HepG2 (cell line): ENCODE measurements around the gene COPZ1. TPM values are rescaled to one million over a fixed set of nuclear protein-coding genes. Genes with fewer than 3 reads are reported as not detected.

Experiments
- ATAC-seq: fragments of 200-7000 bp; cut with Tn5 transposase; 3 replicates; pipeline ENCODE4 v1.9.1; 2020; ENCODE audit warnings: mild to moderate bottlenecking, moderate library complexity
- BruUV-seq: library from RNA; stranded (reverse); fragments of 400-500 nt; replicated peaks from 2 replicates; lab custom pipeline; 2021; lab: Mats Ljungman, UMichigan
- CTCF ChIA-PET: fragments of 300-600 bp; formaldehyde crosslinking; extraction: SDS; loops from one replicate; lab custom pipeline; 2021; ENCODE audit warnings: low total read pairs, inconsistent platforms, low intra/inter-chr PET ratio; lab: Yijun Ruan, JAX
- POLR2A ChIA-PET: fragments of 350-600 bp; sonication (Branson Sonifier 250); formaldehyde crosslinking; loops from one replicate; lab custom pipeline; 2020; ENCODE audit warnings: antibody characterized with exemption, inconsistent platforms; lab: Yijun Ruan, JAX
- DNase-seq: peaks from one replicate; pipeline ENCODE4 v3.0.0-alpha.2; 2015; ENCODE audit warnings: low spot score
- FAIRE-seq: peaks from 3 replicates; lab custom pipeline; 2011; peaks lifted over from hg19 to GRCh38; lab: Jason Lieb, UNC
- H2AFZ ChIP-seq: one replicate; pipeline ENCODE4 v1.6.1; 2011; ENCODE audit warnings: low read length, inconsistent platforms
- H3K27ac ChIP-seq: fragments of 300-600 bp; 3 replicates; pipeline ENCODE4 v1.8.0; 2011; ENCODE audit warnings: mixed run types, mild to moderate bottlenecking, mixed read lengths, low read length, inconsistent platforms; ENCODE audit not compliant: insufficient read depth; ENCODE audit errors: extremely low read length
- H3K27me3 ChIP-seq, 2 experiments: fragments of 200-600 bp in 1 of 2; 2 replicates in 1 of 2; 3 replicates in 1 of 2; pipeline versions ENCODE4 v1.6.0 to v1.8.0; 2011; ENCODE audit warnings: low read length in 2 of 2, mild to moderate bottlenecking in 2 of 2, moderate library complexity in 2 of 2, inconsistent platforms in 1 of 2; ENCODE audit not compliant: insufficient read depth in 2 of 2, control insufficient read depth in 1 of 2
- H3K36me3 ChIP-seq, 2 experiments: fragments of 200-600 bp in 1 of 2; replicated peaks in 1 of 2; 2 replicates in 1 of 2; 3 replicates in 1 of 2; pipeline versions ENCODE4 v1.5.1 to v1.8.0; 2011; ENCODE audit warnings: low read length in 2 of 2, inconsistent platforms in 1 of 2; ENCODE audit not compliant: insufficient read depth in 2 of 2, control insufficient read depth in 1 of 2
- H3K4me1 ChIP-seq: 2 replicates; pipeline ENCODE4 v1.5.1; 2012; ENCODE audit warnings: low read length, inconsistent platforms; ENCODE audit not compliant: insufficient read depth
- H3K4me2 ChIP-seq: 2 replicates; pipeline ENCODE4 v1.6.0; 2011; ENCODE audit warnings: low read depth, low read length, inconsistent platforms
- H3K4me3 ChIP-seq, 3 experiments: fragments of 200-600 bp in 1 of 3; sonication (generic), shearing (Covaris generic) in 1 of 3; replicated peaks in 1 of 3; 2 replicates each; pipeline ENCODE4 v1.5.1; 2011 to 2016; ENCODE audit warnings: low read length in 3 of 3, inconsistent platforms in 2 of 3, low read depth in 2 of 3, mild to moderate bottlenecking in 2 of 3, control low read depth in 1 of 3, mixed read lengths in 1 of 3; ENCODE audit not compliant: insufficient read depth in 1 of 3
- H3K79me2 ChIP-seq: one replicate; pipeline ENCODE4 v1.6.1; 2011; ENCODE audit warnings: low read length, inconsistent platforms; ENCODE audit not compliant: insufficient read depth
- H3K9ac ChIP-seq: 2 replicates; pipeline ENCODE4 v1.6.0; 2011; ENCODE audit warnings: mild to moderate bottlenecking, low read depth, low read length, inconsistent platforms; ENCODE audit not compliant: insufficient read depth
- H3K9me3 ChIP-seq: 2 replicates; pipeline ENCODE4 v1.5.1; 2012; ENCODE audit warnings: mild to moderate bottlenecking, low read length
- H4K20me1 ChIP-seq: 2 replicates; pipeline ENCODE4 v1.6.0; 2011; ENCODE audit warnings: inconsistent platforms, mild to moderate bottlenecking, low read length, moderate library complexity; ENCODE audit not compliant: insufficient read depth
- ARHGAP35 ChIP-seq: sonication (generic); formaldehyde crosslinking; IDR thresholded peaks from 2 replicates; pipeline ENCODE4 v1.9.0; 2022; ENCODE audit warnings: mild to moderate bottlenecking, inconsistent platforms, moderate library complexity, missing genetic modification reagents, borderline replicate concordance
- GABPB1 ChIP-seq: IDR thresholded peaks from 2 replicates; pipeline ENCODE4 v1.6.1; 2016; ENCODE audit warnings: mild to moderate bottlenecking, missing genetic modification reagents, moderate library complexity, missing compliant biosample characterization
- NCOA5 ChIP-seq: sonication (generic); formaldehyde crosslinking; IDR thresholded peaks from 2 replicates; pipeline ENCODE4 v1.4.0; 2020; ENCODE audit warnings: missing genetic modification reagents
- ZBTB4 ChIP-seq: sonication (generic); formaldehyde crosslinking; IDR thresholded peaks from 2 replicates; pipeline ENCODE4 v1.4.0; 2020; ENCODE audit warnings: missing genetic modification reagents, mild to moderate bottlenecking, borderline replicate concordance
- ZNF557 ChIP-seq: sonication (generic); formaldehyde crosslinking; IDR thresholded peaks from 2 replicates; pipeline ENCODE4 v1.4.0; 2020; ENCODE audit warnings: missing genetic modification reagents
- WGBS: methylation state at CpG from one replicate; pipeline ENCODE4 v1.1.6; 2017; ENCODE audit warnings: low lambda C conversion rate; 5-methylcytosine and 5-hydroxymethylcytosine counted together
- in situ Hi-C: cut with HindIII; loops from 2 replicates; pipeline ENCODE4 v1.10.0; 2017; ENCODE audit warnings: low pct_unique_long_range_greater_than_20kb; ENCODE audit not compliant: extremely low pct_ligation_motif_present
- intact Hi-C: fragments of 100-400 bp; cut with micrococcal nuclease; formaldehyde crosslinking; loops from one replicate; pipeline ENCODE4 v1.10.0; 2022; ENCODE audit not compliant: unreplicated experiment
- polyA plus RNA-seq, 8 experiments: library from polyadenylated mRNA; depleted of rRNA in 3 of 8; stranded (reverse) in 7 of 8; unstranded in 1 of 8; fragments of >200 nt; fragmentation: Illumina TruSeq in 4 of 8; extraction: Trizol in 4 of 8; gene quantifications; 2 replicates each; pipeline versions ENCODE4 v1.2.1 to v1.2.3, GENCODE V29; 2011 to 2016; ENCODE audit warnings: low read depth in 4 of 8, missing spikeins in 1 of 8, mixed read lengths in 1 of 8; ENCODE audit not compliant: insufficient read depth in 1 of 8
- total RNA-seq, 5 experiments: library from RNA; depleted of rRNA; stranded (reverse); fragments of >200 nt; fragmentation: Illumina TruSeq; extraction: Trizol; gene quantifications; 2 replicates each; pipeline ENCODE4 v1.2.3, GENCODE V29; 2016; ENCODE audit warnings: low read depth in 1 of 5
- TF ChIP-seq, protein P1 (sequence below): sonication (generic); formaldehyde crosslinking; IDR thresholded peaks from 2 replicates; pipeline ENCODE4 v1.4.0; 2020; ENCODE audit warnings: missing genetic modification reagents, borderline replicate concordance

COPZ1 gene
- total and polyA plus RNA-seq, 2 of the 13 experiments (the other 11 are each of a cell fraction or from before 2014, with no cell fraction given): 125 to 184 TPM

DNA sequence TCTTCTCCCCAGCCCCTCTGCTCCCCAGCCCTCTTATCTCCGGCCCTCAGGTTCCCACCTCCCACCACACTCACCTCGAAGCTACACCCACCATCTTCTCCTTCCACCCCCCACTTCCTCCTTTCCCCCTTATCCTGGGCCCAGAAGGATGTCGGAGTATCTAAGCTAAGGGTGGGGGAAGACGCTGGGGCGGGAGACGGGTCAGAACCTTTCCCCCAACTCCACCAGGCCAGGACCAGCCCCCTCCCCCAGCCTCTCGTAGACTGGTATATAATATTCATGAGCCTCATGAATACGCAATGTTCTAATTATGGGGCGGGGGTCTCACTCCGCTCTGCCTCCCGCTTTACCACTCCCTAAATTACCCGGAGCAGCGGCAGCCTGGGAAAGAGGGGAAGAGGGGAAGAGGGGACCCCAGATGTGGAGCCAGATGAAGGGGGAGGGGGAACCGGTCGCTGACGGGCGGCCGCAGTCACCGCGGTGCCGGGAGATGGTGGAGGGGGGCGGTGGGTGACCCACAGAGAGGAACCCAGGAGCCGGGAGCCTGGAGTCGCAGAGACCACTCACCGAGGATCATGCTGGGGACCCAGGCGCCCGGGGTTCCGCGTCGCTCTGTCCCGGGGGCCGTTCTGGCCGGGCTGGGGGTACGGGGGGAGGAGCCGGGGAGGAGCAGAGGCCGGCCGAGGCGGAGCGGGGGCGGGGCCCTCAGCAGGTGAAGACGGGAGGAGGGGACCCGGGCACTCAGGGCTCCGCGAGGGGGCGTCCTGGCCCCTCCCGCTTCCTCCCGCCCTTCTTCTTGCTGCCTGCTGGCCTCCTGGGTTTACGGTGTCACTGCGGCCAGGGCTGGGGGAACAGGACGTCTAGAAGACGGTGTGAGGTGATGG is 66.0 kb downstream of the COPZ1 start:
- Histone ChIP-seq H3K4me3 (no peak overlapping the region), H4K20me1 (no peaks in the 10 kb centered on the region), H3K79me2 (no peaks in the 10 kb centered on the region), H3K4me1 (peaks cover 16% of the 10 kb centered on the region), H2AFZ (no peak overlapping the region), H3K9me3 (no peaks in the 10 kb centered on the region), H3K9ac (no peak overlapping the region), H3K27ac (no peak overlapping the region), H3K36me3 (no peaks in the 10 kb centered on the region), H3K27me3 (peaks cover 0 to 2% of the 10 kb centered on the region in 2 experiments; a peak in 3 of 5 replicates), H3K4me2 (no peak overlapping the region)
- DNase-seq (no peak), ATAC-seq (no peak), FAIRE-seq (no peak)
- intact Hi-C loops: no loop called here
- BruUV-seq: no TSS peak
- TF ChIP-seq ARHGAP35 (CRISPR knock-in tag) (no peak), NCOA5 (CRISPR knock-in tag) (no peak), ZBTB4 (no peak), ZNF557 (CRISPR knock-in tag) (no peak), GABPB1 (CRISPR knock-in tag) (no peak)
- TF ChIP-seq, protein P1, sequence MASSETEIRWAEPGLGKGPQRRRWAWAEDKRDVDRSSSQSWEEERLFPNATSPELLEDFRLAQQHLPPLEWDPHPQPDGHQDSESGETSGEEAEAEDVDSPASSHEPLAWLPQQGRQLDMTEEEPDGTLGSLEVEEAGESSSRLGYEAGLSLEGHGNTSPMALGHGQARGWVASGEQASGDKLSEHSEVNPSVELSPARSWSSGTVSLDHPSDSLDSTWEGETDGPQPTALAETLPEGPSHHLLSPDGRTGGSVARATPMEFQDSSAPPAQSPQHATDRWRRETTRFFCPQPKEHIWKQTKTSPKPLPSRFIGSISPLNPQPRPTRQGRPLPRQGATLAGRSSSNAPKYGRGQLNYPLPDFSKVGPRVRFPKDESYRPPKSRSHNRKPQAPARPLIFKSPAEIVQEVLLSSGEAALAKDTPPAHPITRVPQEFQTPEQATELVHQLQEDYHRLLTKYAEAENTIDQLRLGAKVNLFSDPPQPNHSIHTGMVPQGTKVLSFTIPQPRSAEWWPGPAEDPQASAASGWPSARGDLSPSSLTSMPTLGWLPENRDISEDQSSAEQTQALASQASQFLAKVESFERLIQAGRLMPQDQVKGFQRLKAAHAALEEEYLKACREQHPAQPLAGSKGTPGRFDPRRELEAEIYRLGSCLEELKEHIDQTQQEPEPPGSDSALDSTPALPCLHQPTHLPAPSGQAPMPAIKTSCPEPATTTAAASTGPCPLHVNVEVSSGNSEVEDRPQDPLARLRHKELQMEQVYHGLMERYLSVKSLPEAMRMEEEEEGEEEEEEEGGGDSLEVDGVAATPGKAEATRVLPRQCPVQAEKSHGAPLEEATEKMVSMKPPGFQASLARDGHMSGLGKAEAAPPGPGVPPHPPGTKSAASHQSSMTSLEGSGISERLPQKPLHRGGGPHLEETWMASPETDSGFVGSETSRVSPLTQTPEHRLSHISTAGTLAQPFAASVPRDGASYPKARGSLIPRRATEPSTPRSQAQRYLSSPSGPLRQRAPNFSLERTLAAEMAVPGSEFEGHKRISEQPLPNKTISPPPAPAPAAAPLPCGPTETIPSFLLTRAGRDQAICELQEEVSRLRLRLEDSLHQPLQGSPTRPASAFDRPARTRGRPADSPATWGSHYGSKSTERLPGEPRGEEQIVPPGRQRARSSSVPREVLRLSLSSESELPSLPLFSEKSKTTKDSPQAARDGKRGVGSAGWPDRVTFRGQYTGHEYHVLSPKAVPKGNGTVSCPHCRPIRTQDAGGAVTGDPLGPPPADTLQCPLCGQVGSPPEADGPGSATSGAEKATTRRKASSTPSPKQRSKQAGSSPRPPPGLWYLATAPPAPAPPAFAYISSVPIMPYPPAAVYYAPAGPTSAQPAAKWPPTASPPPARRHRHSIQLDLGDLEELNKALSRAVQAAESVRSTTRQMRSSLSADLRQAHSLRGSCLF (CRISPR knock-in tag): no peak
- WGBS: 69% methylated on average over 36 of the region's 51 CpGs
- ChIA-PET POLR2A (no interaction called here), CTCF (no interaction called here)
- in situ Hi-C loops: no loop called here
